Gastrocnemius medialis (tissue), 4 donors: ENCODE results near the gene SLC33A1. TPM values are rescaled to one million over a fixed set of nuclear protein-coding genes. Genes with fewer than 3 reads are reported as not detected.

Experiments
- ATAC-seq, 2 donors: fragments of 150-250 bp; one replicate each; pipeline ENCODE4 v1.9.1; 2016
- DNase-seq, 2 donors: peaks; one replicate each; pipeline ENCODE4 v3.0.0-alpha.2; 2019
- H3K27ac ChIP-seq, 4 donors: fragments of 200-600 bp; sonication (generic); 1 replicate in 1 of 4; 2 replicates in 3 of 4; pipeline ENCODE4 v1.5.1; 2016 to 2018; ENCODE audit warnings: mild to moderate bottlenecking in 2 of 4, moderate library complexity in 1 of 4
- H3K27me3 ChIP-seq, 3 donors: fragments of 200-600 bp; sonication (generic) in 2 of 3; 1 replicate in 1 of 3; 2 replicates in 2 of 3; pipeline versions ENCODE4 v1.5.1 to v1.6.0; 2016 to 2019; ENCODE audit warnings: mild to moderate bottlenecking in 1 of 3, moderate library complexity in 1 of 3
- H3K36me3 ChIP-seq, 2 donors: fragments of 200-600 bp; sonication (generic) in 1 of 2; one replicate each; pipeline ENCODE4 v1.5.1; 2017 to 2018
- H3K4me1 ChIP-seq, 2 donors: fragments of 200-600 bp; sonication (generic) in 1 of 2; one replicate each; pipeline ENCODE4 v1.5.1; 2016 to 2017; ENCODE audit warnings: mild to moderate bottlenecking in 2 of 2
- H3K4me3 ChIP-seq, 4 donors: fragments of 200-600 bp; sonication (generic) in 3 of 4; 1 replicate in 1 of 4; 2 replicates in 3 of 4; pipeline ENCODE4 v1.5.1; 2016 to 2019; ENCODE audit warnings: mild to moderate bottlenecking in 2 of 4
- H3K9me3 ChIP-seq, 3 donors: fragments of 200-600 bp; sonication (generic) in 2 of 3; 1 replicate in 1 of 3; 2 replicates in 2 of 3; pipeline ENCODE4 v1.5.1; 2016 to 2019
- CTCF ChIP-seq, 5 experiments: fragments of 450-650 bp in 3 of 5; fragments of 200-600 bp in 2 of 5; sonication (generic) in 2 of 5; IDR thresholded peaks in 4 of 5; conservative IDR thresholded peaks in 1 of 5; 1 replicate in 4 of 5; 2 replicates in 1 of 5; pipeline ENCODE4 v1.5.1; 2016 to 2019; ENCODE audit warnings: antibody characterized with exemption in 5 of 5, mild to moderate bottlenecking in 3 of 5, moderate library complexity in 3 of 5
- POLR2A ChIP-seq, 2 donors: fragments of 450-650 bp; IDR thresholded peaks; one replicate each; pipeline ENCODE4 v1.6.1; 2017; ENCODE audit warnings: antibody characterized with exemption in 2 of 2, mild to moderate bottlenecking in 2 of 2, moderate library complexity in 2 of 2
- in situ Hi-C, 4 donors: fragments of 200-750 bp; cut with MboI; loops; one replicate each; pipeline versions ENCODE4 v1.15.0 to v1.8.0; 2017; ENCODE audit warnings: low sequenced_read_pairs in 4 of 4
- intact Hi-C: fragments of 100-400 bp; cut with DNase I; formaldehyde crosslinking; loops from one replicate; pipeline ENCODE4 v1.15.1; 2023; ENCODE audit warnings: low total_unique reads
- total RNA-seq, 4 donors: library from RNA; depleted of rRNA; stranded (reverse); fragments of >200 nt; gene quantifications; one replicate each; pipeline versions ENCODE4 v1.1.0 to v1.2.3, GENCODE V29; 2016

SLC33A1 gene
- total RNA-seq, 4 donors from 2014 or later = 7.0 to 9.3 (median 8.2) TPM

- TF ChIP-seq CTCF (IDR thresholded peaks at IDR 0.05 in 4 of 5, conservative IDR thresholded peaks at IDR 0.05 in 1 of 5) = no peak
- no peak for TF ChIP-seq POLR2A (IDR thresholded peaks at IDR 0.05)
- Histone ChIP-seq H3K4me3 (no peak overlapping the region), H3K27ac (no peak overlapping the region), H3K9me3 (no peaks in the 10 kb centered on the region), H3K27me3 (no peaks in the 10 kb centered on the region), H3K36me3 (no peaks in the 10 kb centered on the region), H3K4me1 (peaks cover 0 to under 1% of the 10 kb centered on the region in 2 donors)
- in situ Hi-C loops (no loop called here), intact Hi-C loops (no loop called here)
- no peak for DNase-seq
- no peak for ATAC-seq
These were observed 30.1 kb upstream of the SLC33A1 start for GRCh38 chr3:155884292-155884691.

- no peaks in the 10 kb centered on the region for H3K36me3 ChIP-seq
- H3K9me3 ChIP-seq = no peaks in the 10 kb centered on the region
- in situ Hi-C loops = no loop called here
- H3K4me3 ChIP-seq = no peak overlapping the region
- H3K4me1 ChIP-seq = peaks cover 5% of the 10 kb centered on the region in 2 donors
- no peak overlapping the region for H3K27ac ChIP-seq
- no peaks in the 10 kb centered on the region for H3K27me3 ChIP-seq
- ATAC-seq = no peak
- intact Hi-C loops = no loop called here
- TF ChIP-seq CTCF (IDR thresholded peaks at IDR 0.05 in 4 of 5, conservative IDR thresholded peaks at IDR 0.05 in 1 of 5) (no peak), POLR2A (IDR thresholded peaks at IDR 0.05) (no peak)
- DNase-seq = no peak
These were observed 26.1 kb upstream of the SLC33A1 start for GRCh38 chr3:155880286-155880685.

DNA sequence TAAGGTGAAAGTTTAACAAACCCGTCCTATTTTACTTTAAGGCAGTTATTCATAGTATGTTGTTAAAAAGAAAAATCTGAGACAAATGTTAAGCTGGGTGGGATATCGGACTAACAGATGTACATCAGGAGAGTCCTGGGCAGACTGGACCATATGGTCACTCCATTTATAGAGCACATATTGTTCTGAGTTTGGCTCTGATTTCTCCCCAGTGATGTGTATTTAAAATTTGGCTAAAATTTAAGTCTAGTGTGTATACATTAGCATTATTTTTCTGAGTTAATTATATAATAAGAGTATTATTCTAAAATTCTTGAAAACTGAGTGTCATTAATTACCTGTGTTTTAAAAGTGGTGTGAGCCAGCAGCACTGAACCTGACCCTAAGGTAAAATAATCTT, 22.3 kb upstream of the SLC33A1 start:
- in situ Hi-C loops = no loop called here
- Histone ChIP-seq H3K36me3 (no peaks in the 10 kb centered on the region), H3K9me3 (no peaks in the 10 kb centered on the region), H3K27me3 (no peaks in the 10 kb centered on the region), H3K4me1 (peaks cover 19 to 21% of the 10 kb centered on the region in 2 donors), H3K4me3 (no peak overlapping the region), H3K27ac (no peak overlapping the region)
- intact Hi-C loops = no loop called here
- DNase-seq (no peak), ATAC-seq (no peak)
- TF ChIP-seq CTCF (IDR thresholded peaks at IDR 0.05 in 4 of 5, conservative IDR thresholded peaks at IDR 0.05 in 1 of 5) (no peak), POLR2A (IDR thresholded peaks at IDR 0.05) (no peak)

DNA sequence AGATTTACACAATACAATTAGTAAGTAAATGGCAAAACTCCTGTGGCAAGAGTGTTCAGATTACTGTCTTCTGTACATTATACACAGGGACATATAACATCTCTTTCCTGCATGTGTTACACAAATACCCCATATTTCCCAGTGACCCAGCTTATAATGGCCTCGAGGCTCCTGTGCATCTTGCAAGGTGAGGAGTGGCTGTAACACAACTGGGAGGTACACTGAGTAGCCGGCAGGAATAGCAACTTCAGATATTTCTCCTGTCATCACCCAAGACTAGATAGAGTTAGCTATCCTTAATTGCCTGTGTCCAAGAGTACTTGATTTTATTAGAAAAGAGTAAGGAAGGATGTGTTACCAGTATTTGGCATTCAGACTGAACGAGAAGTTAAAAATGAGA, 21.8 kb upstream of the SLC33A1 start:
- Histone ChIP-seq H3K4me1 (peaks cover 19 to 21% of the 10 kb centered on the region in 2 donors), H3K27ac (no peak overlapping the region), H3K27me3 (no peaks in the 10 kb centered on the region), H3K36me3 (no peaks in the 10 kb centered on the region), H3K4me3 (no peak overlapping the region), H3K9me3 (no peaks in the 10 kb centered on the region)
- DNase-seq (no peak), ATAC-seq (no peak)
- in situ Hi-C loops = no loop called here
- intact Hi-C loops = no loop called here
- TF ChIP-seq CTCF (IDR thresholded peaks at IDR 0.05 in 4 of 5, conservative IDR thresholded peaks at IDR 0.05 in 1 of 5) (no peak), POLR2A (IDR thresholded peaks at IDR 0.05) (no peak)
